Smooth muscle cell of the brain vasculature (primary cell): ENCODE data around the gene ABCF1.
A peak's percentile ranks its signal among the peaks of the same experiment; 100 is the strongest.
"Not testable (repeated sequence)": the region's sequence is repeated elsewhere in the genome, so short reads cannot be mapped to it uniquely, and the experiment has no call there.

Source experiments
- DNase-seq: peaks from one replicate; pipeline ENCODE4 v3.0.0-alpha.2; 2012; ENCODE audit warnings: low read depth, low spot score

The ABCF1 gene

GRCh38 chr6:30571075-30571761 lies at the start of gene ABCF1:
Gene ABCF1 (plus strand): TSS chr6:30571442. CDS start chr6:30571488, 46 bp downstream.
- DNase-seq: peak; percentile 92

DNA sequence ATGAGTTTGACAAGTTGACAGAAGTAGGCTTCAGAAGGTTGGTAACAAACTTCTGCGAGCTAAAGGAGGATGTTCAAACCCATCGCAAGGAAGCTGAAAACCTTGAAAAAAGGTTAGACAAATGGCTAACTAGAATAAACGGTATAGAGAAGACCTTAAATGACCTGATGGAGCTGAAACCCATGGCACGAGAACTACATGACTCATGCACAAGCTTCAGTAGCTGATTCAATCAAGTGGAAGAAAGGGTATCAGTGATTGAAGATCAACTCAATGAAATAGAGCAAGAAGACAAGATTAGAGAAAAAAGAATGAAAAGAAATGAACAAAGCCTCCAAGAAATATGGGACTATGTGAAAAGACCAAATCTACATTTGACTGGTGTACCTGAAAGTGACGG lies 49.3 kb upstream of the ABCF1 start:
- not testable (repeated sequence) for DNase-seq

DNA sequence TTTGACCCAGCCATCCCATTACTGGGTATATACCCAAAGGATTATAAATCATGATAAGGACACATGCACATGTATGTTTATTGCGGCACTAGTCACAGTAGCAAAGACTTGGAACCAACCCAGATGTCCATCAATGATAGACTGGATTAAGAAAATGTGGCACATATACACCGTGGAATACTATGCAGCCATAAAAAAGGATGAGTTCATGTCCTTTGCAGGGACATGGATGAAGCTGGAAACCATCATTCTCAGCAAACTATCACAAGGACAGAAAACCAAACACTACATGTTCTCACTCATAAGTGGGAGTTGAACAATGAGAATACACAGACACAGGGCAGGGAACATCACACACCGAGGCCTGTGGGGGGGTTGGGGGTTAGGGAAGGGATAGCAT lies 44.8 kb upstream of the ABCF1 start:
- not testable (repeated sequence) for DNase-seq

DNA sequence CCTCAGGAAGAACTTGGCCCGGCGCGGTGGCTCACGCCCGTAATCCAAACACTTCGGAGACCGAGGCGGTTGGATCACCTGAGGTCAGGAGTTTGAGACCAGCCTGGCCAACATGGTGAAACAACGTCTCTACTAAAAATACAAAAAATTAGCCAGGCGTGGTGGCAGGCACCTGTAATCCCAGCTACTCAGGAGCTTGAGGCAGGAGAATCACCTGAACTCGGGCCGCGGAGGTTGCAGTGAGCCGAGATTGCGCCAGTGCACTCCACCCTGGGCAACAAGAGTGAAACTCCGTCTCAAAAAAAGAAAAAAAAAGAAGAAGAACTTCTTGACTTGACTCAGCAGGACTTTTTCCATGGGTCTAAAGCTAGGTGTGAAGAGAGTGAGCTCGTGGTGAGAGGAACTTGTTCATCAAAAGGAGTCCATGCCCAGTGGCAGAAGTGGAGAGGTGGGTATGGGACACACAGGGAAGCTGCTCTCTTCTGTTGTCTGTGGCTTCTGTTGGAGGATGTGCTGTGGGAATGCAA lies 41.8 kb upstream of the ABCF1 start:
- DNase-seq: not testable (repeated sequence)

GRCh38 chr6:30530014-30530413 lies 41.2 kb upstream of the ABCF1 start:
- no peak for DNase-seq

- DNase-seq: no peak
Measured at GRCh38 chr6:30533460-30534294, 37.6 kb upstream of the ABCF1 start.

GRCh38 chr6:30537931-30538330 lies 33.3 kb upstream of the ABCF1 start:
- no peak for DNase-seq

GRCh38 chr6:30541515-30542403 lies 29.5 kb upstream of the ABCF1 start:
- DNase-seq: no peak

DNA sequence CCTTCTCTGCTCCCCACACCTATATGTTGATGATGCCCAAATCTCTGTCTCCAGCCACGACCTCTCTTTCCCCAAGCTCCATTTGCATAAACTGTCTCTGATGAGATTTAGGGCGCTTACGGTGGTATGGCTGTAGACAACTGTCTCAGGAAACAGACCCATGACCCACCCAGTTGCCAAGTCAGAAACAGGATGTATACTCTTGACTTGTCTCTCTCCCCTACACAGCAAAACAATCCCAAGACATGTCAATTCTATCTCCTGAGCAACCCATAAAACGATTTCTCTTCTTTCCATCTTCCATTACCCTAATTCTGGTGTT lies 28.9 kb upstream of the ABCF1 start:
- DNase-seq: no peak

- no peak for DNase-seq
Measured at GRCh38 chr6:30542915-30543314, 28.3 kb upstream of the ABCF1 start.

GRCh38 chr6:30543821-30544220 lies 27.4 kb upstream of the ABCF1 start:
- no peak for DNase-seq

GRCh38 chr6:30544666-30545272 lies 26.5 kb upstream of the ABCF1 start:
- no peak for DNase-seq

DNA sequence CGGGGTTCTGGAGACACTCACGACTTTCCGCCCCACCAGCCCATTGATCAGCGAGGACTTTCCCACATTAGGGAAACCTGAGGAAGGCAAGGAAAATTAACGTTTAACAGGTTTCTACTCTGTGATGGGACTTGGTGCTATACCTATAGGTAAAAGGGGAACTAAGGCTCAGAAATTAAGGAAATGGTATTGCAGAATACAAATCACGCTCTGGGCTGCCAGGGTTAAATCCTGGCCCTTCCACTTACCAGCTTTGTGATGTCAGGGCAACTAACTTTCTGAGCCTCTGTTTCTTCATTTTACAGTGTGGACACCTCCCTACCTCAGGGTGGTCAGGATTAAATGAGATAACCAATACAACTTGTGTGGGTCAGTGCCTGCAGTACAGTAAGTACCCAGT lies 23.8 kb upstream of the ABCF1 start:
- DNase-seq: no peak

- DNase-seq: no peak
Measured at GRCh38 chr6:30548375-30548774, 22.9 kb upstream of the ABCF1 start.

DNA sequence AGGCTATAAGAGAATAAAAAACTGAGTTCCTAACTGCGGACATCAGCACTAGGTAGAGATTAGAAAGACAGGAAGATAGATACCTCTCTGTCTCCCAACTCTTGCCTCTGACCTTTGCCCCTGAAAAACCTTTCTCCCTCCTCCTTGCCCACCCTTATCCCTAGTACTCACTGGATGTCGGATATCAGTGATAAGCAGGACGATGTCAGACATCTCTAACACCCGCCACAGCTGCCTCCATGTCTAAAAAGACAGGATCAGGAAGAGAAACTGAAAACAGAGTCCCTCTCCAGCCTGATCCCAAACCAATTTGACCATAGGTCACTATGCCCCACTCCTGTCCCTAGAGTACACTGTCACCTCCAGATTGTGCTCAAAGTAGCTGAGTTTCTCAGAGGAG lies 16.8 kb upstream of the ABCF1 start:
- no peak for DNase-seq

DNA sequence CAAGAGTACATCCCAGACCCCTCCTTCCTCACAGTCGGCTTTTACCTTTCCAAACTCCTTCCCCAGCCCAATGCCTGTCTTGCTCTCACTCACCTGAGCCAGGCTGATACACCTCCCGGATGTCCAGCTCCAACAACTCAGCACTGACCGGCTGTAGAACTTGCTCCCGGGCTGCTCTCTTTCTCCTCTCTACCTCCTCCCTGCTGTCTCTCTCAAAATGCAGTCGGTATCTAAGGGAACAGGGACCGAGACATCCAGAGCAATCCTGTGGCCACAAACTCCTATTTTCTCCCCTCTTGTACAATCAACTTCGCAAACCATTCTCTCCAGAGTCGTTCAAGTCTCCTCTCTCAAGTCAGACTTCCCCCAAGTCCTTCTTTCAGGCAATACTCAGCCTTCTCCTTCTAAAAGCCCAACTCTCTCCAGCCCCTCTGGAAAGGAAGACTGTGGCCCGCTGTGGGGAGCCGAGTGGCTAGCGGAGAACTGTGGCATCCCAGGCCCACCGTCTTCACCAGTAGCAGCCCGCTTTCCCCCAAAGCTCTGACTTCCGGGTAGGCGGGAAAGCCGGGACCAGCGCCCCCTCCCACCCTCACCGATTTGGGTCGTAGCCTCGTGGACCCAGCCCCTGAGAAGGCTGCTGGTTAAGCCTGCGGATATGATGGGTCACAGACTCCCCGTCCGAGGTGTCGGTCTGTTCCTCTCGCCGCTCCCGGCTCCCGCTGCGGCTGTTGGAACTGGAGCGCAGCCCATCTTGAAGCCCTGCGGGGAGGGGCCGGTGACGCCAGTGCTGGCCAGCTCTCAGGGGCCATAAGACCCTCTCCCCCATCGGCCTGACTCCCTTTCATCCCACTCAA lies 16.1 kb upstream of the ABCF1 start:
- DNase-seq: no peak

- DNase-seq: no peak
Measured at GRCh38 chr6:30555816-30556065, 15.5 kb upstream of the ABCF1 start.

DNA sequence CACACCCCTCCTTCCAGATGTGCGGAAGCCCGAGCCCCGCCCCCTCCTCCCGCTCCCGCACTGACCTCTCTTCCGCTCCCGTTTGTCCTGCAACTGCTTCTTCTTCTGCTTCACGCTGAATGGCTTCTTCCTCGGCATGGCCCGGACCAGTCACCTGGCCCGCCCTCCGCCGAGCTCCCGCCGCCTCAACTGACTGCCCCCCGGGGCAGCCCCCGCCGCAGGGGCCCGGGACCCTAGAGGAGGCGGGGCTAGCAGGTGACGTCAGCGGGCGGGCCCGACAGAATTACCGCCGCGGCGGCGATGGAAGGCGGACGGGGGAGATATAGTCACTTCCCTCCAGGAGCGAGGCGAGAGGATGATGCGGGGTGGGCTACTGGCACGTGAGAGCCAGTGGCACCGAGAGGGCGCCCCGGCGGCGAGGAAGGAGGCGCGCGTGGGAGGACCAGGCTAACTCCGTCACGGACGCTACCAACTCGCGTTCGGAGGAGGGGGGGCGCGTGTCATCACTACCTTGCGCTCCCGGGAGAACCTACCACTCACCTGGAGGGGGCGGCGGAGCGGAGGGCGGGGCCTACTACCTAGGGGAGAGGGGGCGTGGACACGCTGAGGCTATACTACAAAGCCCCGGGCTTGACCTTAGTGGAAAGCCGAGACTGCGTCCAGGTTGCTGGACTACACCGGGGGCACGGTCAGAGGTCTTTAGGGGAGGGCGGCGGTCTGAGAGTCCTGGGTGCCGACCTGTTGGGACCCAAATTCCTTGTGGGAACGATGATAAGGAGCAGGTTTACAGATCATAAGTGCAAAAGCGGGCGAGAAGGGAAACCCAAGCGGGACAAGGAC lies 15.0 kb upstream of the ABCF1 start, which contains the start of gene GNL1:
GNL1 (minus strand) TSS at position 424 of the 840 bp plus-strand sequence; CDS start at position 138, 286 bp downstream.
- no peak for DNase-seq

DNA sequence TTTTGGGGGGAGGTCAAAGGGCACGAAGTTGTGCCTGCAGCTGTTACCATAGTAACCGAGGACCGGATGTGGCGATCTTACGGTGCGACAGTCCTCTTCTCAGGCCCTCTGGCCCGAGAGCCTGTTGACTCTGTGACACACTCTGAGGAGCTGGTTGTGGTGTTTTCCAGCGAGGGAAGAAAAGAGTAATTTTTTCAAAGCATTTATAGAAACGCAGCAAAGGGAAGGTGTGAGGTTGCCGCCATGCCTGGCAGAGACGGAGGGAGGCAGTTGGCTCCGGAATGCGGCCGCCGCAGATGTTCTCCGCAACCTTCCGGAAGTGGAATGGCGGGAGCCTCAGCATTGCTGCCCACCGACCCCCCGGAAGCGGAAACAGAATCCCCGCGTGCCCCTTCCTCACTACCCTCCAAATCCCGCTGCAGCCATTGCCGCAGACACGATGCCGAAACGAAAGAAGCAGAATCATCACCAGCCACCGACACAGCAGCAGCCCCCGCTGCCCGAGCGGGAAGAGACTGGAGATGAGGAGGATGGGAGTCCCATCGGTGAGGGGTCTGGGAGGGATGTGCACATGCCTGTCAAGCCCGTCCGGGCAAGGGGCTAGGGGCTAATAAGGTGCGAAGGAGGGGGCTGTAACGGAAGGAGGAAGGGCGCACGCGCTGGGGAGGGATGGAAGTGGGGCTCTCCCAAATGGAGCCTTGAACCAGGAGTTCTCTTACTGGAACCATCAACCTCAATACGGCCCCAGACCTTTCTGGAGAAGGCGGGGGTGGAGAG lies 14.1 kb upstream of the ABCF1 start, which contains the start of gene PRR3:
PRR3 (plus strand) TSS at position 390 of the 777 bp plus-strand sequence; CDS start at position 440, 50 bp downstream.
- no peak for DNase-seq
